ENCODE data around the gene PIK3R3.

The PIK3R3 gene

GRCh38 chr1:46157916-46158311, 25.5 kb upstream of the PIK3R3 start:
- DNase-seq (ENCODE audit: low spot score) = no peak

- no peak for DNase-seq (ENCODE audit: low spot score)
These were observed 21.3 kb upstream of the PIK3R3 start for GRCh38 chr1:46153732-46154131.

- DNase-seq (ENCODE audit: low spot score) = no peak
These were observed 20.8 kb upstream of the PIK3R3 start for GRCh38 chr1:46153228-46153627.

- DNase-seq (ENCODE audit: low spot score) = no peak
These were observed 19.6 kb upstream of the PIK3R3 start for GRCh38 chr1:46152016-46152415.

- no peak for DNase-seq (ENCODE audit: low spot score)
These were observed 17.7 kb upstream of the PIK3R3 start for GRCh38 chr1:46150085-46150484.

- DNase-seq (ENCODE audit: low spot score) = no peak
These were observed 15.9 kb upstream of the PIK3R3 start for GRCh38 chr1:46148318-46148717.

- DNase-seq (ENCODE audit: low spot score) = no peak
These were observed 5.5 kb upstream of the PIK3R3 start for GRCh38 chr1:46137916-46138315.

- DNase-seq (ENCODE audit: low spot score) = no peak
These were observed 4.3 kb upstream of the PIK3R3 start for GRCh38 chr1:46136711-46137110.

GRCh38 chr1:46134660-46135331, 2.4 kb upstream of the PIK3R3 start:
- DNase-seq (ENCODE audit: low spot score) = no peak

GRCh38 chr1:46133781-46134350, 1.4 kb upstream of the PIK3R3 start:
- DNase-seq (ENCODE audit: low spot score) = no peak

- no peak for DNase-seq (ENCODE audit: low spot score)
These were observed 791 bp upstream of the PIK3R3 start for GRCh38 chr1:46133181-46133658.

GRCh38 chr1:46131712-46132528, 509 bp downstream of the PIK3R3 start:
- peak; percentile 35 for DNase-seq (ENCODE audit: low spot score)

GRCh38 chr1:46131093-46131492, 1.3 kb downstream of the PIK3R3 start:
- DNase-seq (ENCODE audit: low spot score) = no peak

- no peak for DNase-seq (ENCODE audit: low spot score)
These were observed 1.8 kb downstream of the PIK3R3 start for GRCh38 chr1:46130606-46131005.

- DNase-seq (ENCODE audit: low spot score) = no peak
These were observed 2.3 kb downstream of the PIK3R3 start for GRCh38 chr1:46130121-46130520.

- no peak for DNase-seq (ENCODE audit: low spot score)
These were observed 4.1 kb downstream of the PIK3R3 start for GRCh38 chr1:46128344-46128743.

GRCh38 chr1:46118856-46119255, 13.6 kb downstream of the PIK3R3 start:
- DNase-seq (ENCODE audit: low spot score) = no peak

- DNase-seq (ENCODE audit: low spot score) = no peak
These were observed 14.5 kb downstream of the PIK3R3 start for GRCh38 chr1:46117810-46118494.

GRCh38 chr1:46114925-46115603, 17.4 kb downstream of the PIK3R3 start:
- DNase-seq (ENCODE audit: low spot score) = no peak

GRCh38 chr1:46113948-46114347, 18.5 kb downstream of the PIK3R3 start:
- DNase-seq (ENCODE audit: low spot score) = no peak

- DNase-seq (ENCODE audit: low spot score) = no peak
These were observed 20.3 kb downstream of the PIK3R3 start for GRCh38 chr1:46112108-46112507.

GRCh38 chr1:46110521-46110920, 21.9 kb downstream of the PIK3R3 start:
- DNase-seq (ENCODE audit: low spot score) = no peak

All from hematopoietic multipotent progenitor cell treated with erythropoietin and hydrocortisone succinate and interleukin-3 and kit ligand, for 15 days (in vitro differentiated cells).